Panc1 (cell line): ENCODE measurements around the gene TCF20. TPM values are rescaled to one million over a fixed set of nuclear protein-coding genes. Genes with fewer than 3 reads are reported as not detected.

Source experiments
- ATAC-seq: fragments of 200-7000 bp; cut with Tn5 transposase; 2 replicates; pipeline ENCODE4 v1.9.1; 2020; ENCODE audit warnings: mild to moderate bottlenecking, moderate library complexity
- BruUV-seq: library from RNA; stranded (reverse); fragments of 400-500 nt; replicated peaks from 2 replicates; lab custom pipeline; 2021; lab: Mats Ljungman, UMichigan
- CTCF ChIA-PET: fragments of 300-600 bp; sonication (Branson Sonifier 250); formaldehyde crosslinking; loops from one replicate; lab custom pipeline; 2022; ENCODE audit warnings: antibody characterized with exemption; lab: Charles Lee
- POLR2A ChIA-PET: fragments of 300-600 bp; sonication (Branson Sonifier 250); formaldehyde crosslinking; loops from one replicate; lab custom pipeline; 2022; ENCODE audit warnings: antibody characterized with exemption; lab: Charles Lee
- DNase-seq: peaks from one replicate; pipeline ENCODE4 v3.0.0-alpha.2; 2010; ENCODE audit warnings: low read depth, low spot score
- H3K27ac ChIP-seq: 2 replicates; pipeline ENCODE4 v1.5.1; 2011; ENCODE audit warnings: mild to moderate bottlenecking, low read length, inconsistent platforms
- H3K27me3 ChIP-seq: fragments of 200-500 bp; sonication (Bioruptor generic); 2 replicates; pipeline ENCODE4 v1.6.0; 2014; ENCODE audit warnings: low read length, inconsistent platforms; ENCODE audit not compliant: control insufficient read depth, insufficient read depth
- H3K36me3 ChIP-seq: fragments of 200-500 bp; sonication (Bioruptor generic); 2 replicates; pipeline ENCODE4 v1.5.1; 2014; ENCODE audit warnings: inconsistent platforms, mild to moderate bottlenecking, low read length, moderate library complexity; ENCODE audit not compliant: control insufficient read depth, insufficient read depth
- H3K4me1 ChIP-seq: 2 replicates; pipeline ENCODE4 v1.5.1; 2011; ENCODE audit warnings: inconsistent platforms, mild to moderate bottlenecking, low read length, moderate library complexity; ENCODE audit not compliant: control insufficient read depth, insufficient read depth
- H3K4me3 ChIP-seq, 2 experiments: 2 replicates each; pipeline ENCODE4 v1.5.1; 2011 to 2012; ENCODE audit warnings: low read depth in 2 of 2, low read length in 2 of 2, mild to moderate bottlenecking in 2 of 2, inconsistent platforms in 1 of 2, moderate library complexity in 1 of 2
- H3K9me3 ChIP-seq: fragments of 200-500 bp; sonication (Bioruptor generic); 2 replicates; pipeline ENCODE4 v1.5.1; 2014; ENCODE audit warnings: low read depth, mild to moderate bottlenecking, inconsistent platforms, low read length, moderate library complexity; ENCODE audit not compliant: control insufficient read depth, insufficient read depth
- CTCF ChIP-seq: fragments of 450-650 bp; IDR thresholded peaks from 2 replicates; pipeline ENCODE4 v1.5.1; 2017; ENCODE audit warnings: mild to moderate bottlenecking
- POLR2AphosphoS5 ChIP-seq: IDR thresholded peaks from 2 replicates; pipeline ENCODE4 v1.6.1; 2012; ENCODE audit warnings: mild to moderate bottlenecking, low read depth, low read length, moderate library complexity
- SIN3A ChIP-seq: IDR thresholded peaks from 2 replicates; pipeline ENCODE4 v1.6.1; 2012; ENCODE audit warnings: low read depth, mild to moderate bottlenecking, low read length, moderate library complexity, borderline replicate concordance; ENCODE audit not compliant: insufficient read depth
- TCF7L2 ChIP-seq: IDR thresholded peaks from 2 replicates; pipeline ENCODE4 v1.6.1; 2011; ENCODE audit warnings: mild to moderate bottlenecking, low read depth, low read length, inconsistent platforms
- in situ Hi-C: cut with HindIII; loops from 2 replicates; pipeline ENCODE4 v1.10.0; 2016; ENCODE audit warnings: low sequenced_read_pairs, low pct_unique_long_range_greater_than_20kb
- intact Hi-C: fragments of 100-400 bp; cut with micrococcal nuclease; formaldehyde crosslinking; loops from one replicate; pipeline ENCODE4 v1.10.0; 2022; ENCODE audit not compliant: unreplicated experiment
- total RNA-seq: library from RNA; stranded (reverse); gene quantifications from one replicate; pipeline ENCODE4 v1.2.1, GENCODE V29; 2021; ENCODE audit not compliant: unreplicated experiment
- TF ChIP-seq, protein P1 (sequence below), 2 experiments: IDR thresholded peaks; 2 replicates each; pipeline ENCODE4 v1.6.1; 2011 to 2012; ENCODE audit warnings: low read depth in 2 of 2, control low read depth in 1 of 2, low read length in 1 of 2, mild to moderate bottlenecking in 1 of 2, moderate library complexity in 1 of 2; ENCODE audit not compliant: insufficient read depth in 1 of 2

Gene TCF20
- total RNA-seq, 1 experiment from 2014 or later, result 79.8 TPM

- intact Hi-C loops, result no loop called here
These were observed 15.2 kb upstream of the TCF20 start for GRCh38 chr22:42285604-42286003.

DNA sequence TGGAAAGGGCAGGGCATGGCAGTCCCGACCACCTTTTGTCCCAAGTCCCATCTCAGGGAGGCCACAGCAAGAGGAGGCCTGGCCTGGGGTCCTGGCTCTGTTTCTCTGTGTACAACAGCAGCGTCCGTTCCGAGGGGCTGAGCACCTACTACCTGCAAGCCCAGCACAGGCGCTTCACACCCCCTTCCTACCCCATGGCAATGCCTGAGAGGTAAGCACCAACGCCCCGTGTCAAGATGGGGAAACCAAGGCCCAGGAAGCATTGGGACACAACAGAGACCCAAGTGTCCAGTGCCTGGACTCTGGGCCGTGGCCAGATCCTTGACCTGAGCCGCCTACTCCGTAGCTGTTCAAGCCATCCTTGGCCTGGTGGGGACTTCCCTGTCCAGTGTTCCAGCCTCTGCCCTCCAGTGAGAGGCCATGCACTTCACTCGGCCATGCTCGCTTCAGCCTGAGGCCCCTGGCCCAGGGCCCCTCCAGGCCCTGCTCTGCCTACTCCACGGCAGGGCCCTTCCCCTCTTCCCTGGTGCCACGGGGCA is 14.3 kb upstream of the TCF20 start:
- Histone ChIP-seq H3K9me3 (no peaks in the 10 kb centered on the region), H3K27me3 (no peaks in the 10 kb centered on the region), H3K27ac (no peak overlapping the region), H3K36me3 (no peaks in the 10 kb centered on the region), H3K4me3 (no peak overlapping the region), H3K4me1 (no peaks in the 10 kb centered on the region)
- intact Hi-C loops, result no loop called here
- no TSS peak for BruUV-seq
- CTCF ChIA-PET, result no interaction called here
- TF ChIP-seq CTCF (no peak), SIN3A (no peak), POLR2AphosphoS5 (no peak), TCF7L2 (no peak)
- TF ChIP-seq, protein P1, sequence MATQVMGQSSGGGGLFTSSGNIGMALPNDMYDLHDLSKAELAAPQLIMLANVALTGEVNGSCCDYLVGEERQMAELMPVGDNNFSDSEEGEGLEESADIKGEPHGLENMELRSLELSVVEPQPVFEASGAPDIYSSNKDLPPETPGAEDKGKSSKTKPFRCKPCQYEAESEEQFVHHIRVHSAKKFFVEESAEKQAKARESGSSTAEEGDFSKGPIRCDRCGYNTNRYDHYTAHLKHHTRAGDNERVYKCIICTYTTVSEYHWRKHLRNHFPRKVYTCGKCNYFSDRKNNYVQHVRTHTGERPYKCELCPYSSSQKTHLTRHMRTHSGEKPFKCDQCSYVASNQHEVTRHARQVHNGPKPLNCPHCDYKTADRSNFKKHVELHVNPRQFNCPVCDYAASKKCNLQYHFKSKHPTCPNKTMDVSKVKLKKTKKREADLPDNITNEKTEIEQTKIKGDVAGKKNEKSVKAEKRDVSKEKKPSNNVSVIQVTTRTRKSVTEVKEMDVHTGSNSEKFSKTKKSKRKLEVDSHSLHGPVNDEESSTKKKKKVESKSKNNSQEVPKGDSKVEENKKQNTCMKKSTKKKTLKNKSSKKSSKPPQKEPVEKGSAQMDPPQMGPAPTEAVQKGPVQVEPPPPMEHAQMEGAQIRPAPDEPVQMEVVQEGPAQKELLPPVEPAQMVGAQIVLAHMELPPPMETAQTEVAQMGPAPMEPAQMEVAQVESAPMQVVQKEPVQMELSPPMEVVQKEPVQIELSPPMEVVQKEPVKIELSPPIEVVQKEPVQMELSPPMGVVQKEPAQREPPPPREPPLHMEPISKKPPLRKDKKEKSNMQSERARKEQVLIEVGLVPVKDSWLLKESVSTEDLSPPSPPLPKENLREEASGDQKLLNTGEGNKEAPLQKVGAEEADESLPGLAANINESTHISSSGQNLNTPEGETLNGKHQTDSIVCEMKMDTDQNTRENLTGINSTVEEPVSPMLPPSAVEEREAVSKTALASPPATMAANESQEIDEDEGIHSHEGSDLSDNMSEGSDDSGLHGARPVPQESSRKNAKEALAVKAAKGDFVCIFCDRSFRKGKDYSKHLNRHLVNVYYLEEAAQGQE (IDR thresholded peaks at IDR 0.05; ENCODE audit: insufficient read depth in 1 of 2, low read depth in 2 of 2, low read length in 1 of 2), result no peak
- DNase-seq (no peak), ATAC-seq (no peak)
- in situ Hi-C loops, result no loop called here
- POLR2A ChIA-PET, result no interaction called here

More at GRCh38 chr22:42285604-42286003, 15.2 kb upstream of the TCF20 start:
- Histone ChIP-seq H3K4me3 (no peak overlapping the region), H3K27me3 (no peaks in the 10 kb centered on the region), H3K4me1 (no peaks in the 10 kb centered on the region), H3K27ac (no peak overlapping the region), H3K36me3 (no peaks in the 10 kb centered on the region), H3K9me3 (no peaks in the 10 kb centered on the region)
- TF ChIP-seq TCF7L2 (no peak), POLR2AphosphoS5 (no peak), SIN3A (no peak), CTCF (no peak)
- TF ChIP-seq, protein P1 (IDR thresholded peaks at IDR 0.05; ENCODE audit: insufficient read depth in 1 of 2, low read depth in 2 of 2, low read length in 1 of 2), result no peak
- in situ Hi-C loops, result no loop called here
- no peak for DNase-seq
- no peak for ATAC-seq
- no TSS peak for BruUV-seq
- POLR2A ChIA-PET, result interaction anchor here (0.5 kb wide), 1 partner anchor 257 kb away, joined by 7 read pairs; no protein-coding TSS in a partner anchor
- CTCF ChIA-PET, result no interaction called here
